ENCODE measurements around the gene OR5M3. TPM values are rescaled to one million over a fixed set of nuclear protein-coding genes. Genes with fewer than 3 reads are reported as not detected.

The OR5M3 gene
- total and polyA plus RNA-seq, 12 donors: not detected

- Histone ChIP-seq H3K4me3 (no peak overlapping the region), H3K27ac (no peak overlapping the region), H3K9me3 (peaks cover 0 to 7% (median 0%) of the 10 kb centered on the region in 11 donors), H3K27me3 (no peaks in the 10 kb centered on the region), H3K4me1 (no peaks in the 10 kb centered on the region), H3K36me3 (no peaks in the 10 kb centered on the region)
- TF ChIP-seq CTCF (IDR thresholded peaks at IDR 0.05): no peak
- 95% methylated on average over 22 to 28 of the region's 28 CpGs for WGBS, 2 donors
- intact Hi-C loops (cut with DNase I): no loop called here
- DNase-seq (no peak), ATAC-seq (no peak)
Measured at GRCh38 chr11:56497010-56497409, 23.9 kb upstream of the OR5M3 start.

GRCh38 chr11:56495117-56495516 is 22.0 kb upstream of the OR5M3 start:
- ATAC-seq: no peak
- no peak overlapping the region for H3K27ac ChIP-seq
- H3K36me3 ChIP-seq: no peaks in the 10 kb centered on the region
- no peak for TF ChIP-seq CTCF (IDR thresholded peaks at IDR 0.05)
- H3K9me3 ChIP-seq: peaks cover 0 to 7% (median 0%) of the 10 kb centered on the region in 11 donors
- no peaks in the 10 kb centered on the region for H3K4me1 ChIP-seq
- no peak for DNase-seq
- WGBS, 2 donors: 76 to 81% methylated on average over 2 of the region's 2 CpGs
- intact Hi-C loops (cut with DNase I): no loop called here
- no peak overlapping the region for H3K4me3 ChIP-seq
- no peaks in the 10 kb centered on the region for H3K27me3 ChIP-seq

DNA sequence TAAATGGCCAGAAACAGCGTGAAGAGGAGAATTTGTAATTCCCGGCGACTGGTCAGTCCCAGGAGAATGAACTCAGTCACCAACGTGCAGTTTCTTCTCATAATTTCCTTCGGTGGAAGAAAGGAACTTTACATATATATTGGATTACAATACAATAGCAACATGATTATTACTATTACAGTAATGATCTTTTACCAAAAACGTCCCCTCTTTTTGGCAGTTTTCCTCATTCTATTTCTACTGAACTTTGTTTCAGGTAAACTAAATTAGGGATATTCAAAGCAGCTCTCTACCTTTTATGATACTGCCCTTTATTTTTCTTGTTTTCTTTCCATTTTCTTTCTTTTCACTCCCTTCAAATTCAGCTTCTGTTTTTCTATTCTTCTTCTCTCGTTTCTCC is 18.1 kb upstream of the OR5M3 start, which contains the start of gene OR5M8:
Gene OR5M8, minus strand, starts transcription at position 101 of the 400 bp plus-strand sequence. Its CDS starts 0 bp downstream, at position 101.
- no peaks in the 10 kb centered on the region for H3K4me1 ChIP-seq
- no peaks in the 10 kb centered on the region for H3K27me3 ChIP-seq
- no peak within 1 kb of the TSS for H3K4me3 ChIP-seq
- intact Hi-C loops (cut with DNase I): no loop called here
- no peak for ATAC-seq
- H3K27ac ChIP-seq: no peak within 1 kb of the TSS
- H3K36me3 ChIP-seq: no peaks in the 10 kb centered on the region
- peaks cover 0 to 15% (median 0%) of the 10 kb centered on the region in 11 donors for H3K9me3 ChIP-seq
- no peak for TF ChIP-seq CTCF (IDR thresholded peaks at IDR 0.05)
- no peak for DNase-seq
- WGBS, 2 donors: 77 to 79% methylated on average over 7 of the region's 7 CpGs

DNA sequence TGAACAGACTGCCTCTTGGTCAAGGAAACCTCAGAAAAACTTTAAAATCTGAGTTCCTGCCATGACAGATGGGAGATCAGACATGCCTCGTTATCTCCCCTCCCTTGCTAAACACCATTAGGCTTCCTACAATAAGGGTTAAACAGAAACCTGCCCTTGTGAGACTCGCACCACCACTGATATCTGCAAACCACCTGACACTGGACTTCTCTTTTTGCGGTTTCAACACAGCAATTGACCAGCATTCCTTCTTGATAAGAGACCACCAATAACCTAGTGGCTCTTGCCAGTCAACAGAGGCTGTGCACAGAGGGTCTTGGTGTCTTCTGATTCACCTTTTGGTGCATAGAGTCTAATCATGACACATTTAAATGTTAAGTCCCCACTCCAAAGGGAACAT is 13.6 kb upstream of the OR5M3 start:
- no peak for DNase-seq
- H3K27me3 ChIP-seq: no peaks in the 10 kb centered on the region
- intact Hi-C loops (cut with DNase I): no loop called here
- 58 to 59% methylated on average over 3 of the region's 3 CpGs for WGBS, 2 donors
- ATAC-seq: no peak
- H3K36me3 ChIP-seq: no peaks in the 10 kb centered on the region
- peaks cover 0 to 15% (median 0%) of the 10 kb centered on the region in 11 donors for H3K9me3 ChIP-seq
- no peak overlapping the region for H3K27ac ChIP-seq
- no peak for TF ChIP-seq CTCF (IDR thresholded peaks at IDR 0.05)
- H3K4me1 ChIP-seq: no peaks in the 10 kb centered on the region
- no peak overlapping the region for H3K4me3 ChIP-seq

Data from heart right ventricle (tissue), 16 donors.